ENCODE measurements around the gene SH3BP4. TPM values are rescaled to one million over a fixed set of nuclear protein-coding genes. Genes with fewer than 3 reads are reported as not detected.

Gene SH3BP4
- total and polyA plus RNA-seq, 2 of the 13 experiments (the other 11 are each of a cell fraction or from before 2014, with no cell fraction given), result 34.6 to 99.1 TPM

DNA sequence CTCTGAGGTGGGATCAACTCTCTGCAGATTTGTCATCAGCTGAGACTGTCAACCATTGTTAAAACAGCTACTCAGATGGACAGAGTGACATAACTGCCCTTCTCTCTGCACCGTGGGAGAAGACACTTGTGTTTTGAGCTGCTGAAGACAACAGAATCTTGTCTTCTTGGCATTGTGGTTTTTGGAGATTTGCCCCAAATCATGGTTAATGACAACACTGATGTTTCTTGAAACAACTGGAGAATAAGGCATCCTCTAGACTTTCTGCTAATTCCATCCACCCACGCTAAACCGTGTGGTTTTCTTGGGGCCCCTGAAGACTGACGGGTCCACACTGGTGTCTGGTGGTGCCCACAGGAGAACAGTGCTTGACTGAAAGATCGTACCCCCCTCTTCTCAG is 39.5 kb downstream of the SH3BP4 start:
- Histone ChIP-seq H3K36me3 (replicated peaks in 1 of 2; ENCODE audit: control insufficient read depth in 1 of 2, insufficient read depth in 2 of 2, low read length in 2 of 2) (peaks cover 10 to 71% of the 10 kb centered on the region in 2 experiments; a peak in 4 of 5 replicates), H3K4me2 (ENCODE audit: low read depth, low read length) (no peak overlapping the region), H3K27ac (ENCODE audit: extremely low read length, insufficient read depth, low read length) (no peak overlapping the region), H3K4me3 (replicated peaks in 1 of 3; ENCODE audit: insufficient read depth in 1 of 3, low read depth in 2 of 3, low read length in 3 of 3) (no peak overlapping the region), H3K27me3 (ENCODE audit: control insufficient read depth in 1 of 2, insufficient read depth in 2 of 2, low read length in 2 of 2) (no peaks in the 10 kb centered on the region), H2AFZ (ENCODE audit: low read length) (no peak overlapping the region), H3K9me3 (ENCODE audit: low read length) (no peaks in the 10 kb centered on the region), H3K4me1 (ENCODE audit: insufficient read depth, low read length) (peaks cover 97% of the 10 kb centered on the region), H4K20me1 (ENCODE audit: insufficient read depth, low read length) (peaks cover 95% of the 10 kb centered on the region), H3K79me2 (ENCODE audit: insufficient read depth, low read length) (peaks cover 100% of the 10 kb centered on the region), H3K9ac (ENCODE audit: insufficient read depth, low read depth, low read length) (no peak overlapping the region)
- intact Hi-C loops (cut with micrococcal nuclease; ENCODE audit: unreplicated experiment) (no loop called here), in situ Hi-C loops (cut with HindIII; ENCODE audit: extremely low pct_ligation_motif_present, low pct_unique_long_range_greater_than_20kb) (no loop called here)
- BruUV-seq (replicated peaks), result no TSS peak
- FAIRE-seq (no peak), ATAC-seq (no peak), DNase-seq (ENCODE audit: low spot score) (no peak)
- ChIA-PET POLR2A (interaction anchor here (1.3 to 3.1 kb wide), 2 partner anchors 10 to 14 kb away, joined by 4 to 17 read pairs; no protein-coding TSS in a partner anchor), CTCF (ENCODE audit: low intra/inter-chr PET ratio, low total read pairs) (no interaction called here)
- WGBS (ENCODE audit: low lambda C conversion rate), result 91% methylated on average over 5 of the region's 5 CpGs
- TF ChIP-seq, protein P1, sequence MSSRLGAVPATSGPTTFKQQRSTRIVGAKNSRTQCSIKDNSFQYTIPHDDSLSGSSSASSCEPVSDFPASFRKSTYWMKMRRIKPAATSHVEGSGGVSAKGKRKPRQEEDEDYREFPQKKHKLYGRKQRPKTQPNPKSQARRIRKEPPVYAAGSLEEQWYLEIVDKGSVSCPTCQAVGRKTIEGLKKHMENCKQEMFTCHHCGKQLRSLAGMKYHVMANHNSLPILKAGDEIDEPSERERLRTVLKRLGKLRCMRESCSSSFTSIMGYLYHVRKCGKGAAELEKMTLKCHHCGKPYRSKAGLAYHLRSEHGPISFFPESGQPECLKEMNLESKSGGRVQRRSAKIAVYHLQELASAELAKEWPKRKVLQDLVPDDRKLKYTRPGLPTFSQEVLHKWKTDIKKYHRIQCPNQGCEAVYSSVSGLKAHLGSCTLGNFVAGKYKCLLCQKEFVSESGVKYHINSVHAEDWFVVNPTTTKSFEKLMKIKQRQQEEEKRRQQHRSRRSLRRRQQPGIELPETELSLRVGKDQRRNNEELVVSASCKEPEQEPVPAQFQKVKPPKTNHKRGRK (CRISPR knock-in tag; IDR thresholded peaks at IDR 0.05), result no peak
- no peak for TF ChIP-seq MAFG (CRISPR knock-in tag; IDR thresholded peaks at IDR 0.05)
- no peak for TF ChIP-seq NCOA5 (CRISPR knock-in tag; IDR thresholded peaks at IDR 0.05)
- TF ChIP-seq, protein P2, sequence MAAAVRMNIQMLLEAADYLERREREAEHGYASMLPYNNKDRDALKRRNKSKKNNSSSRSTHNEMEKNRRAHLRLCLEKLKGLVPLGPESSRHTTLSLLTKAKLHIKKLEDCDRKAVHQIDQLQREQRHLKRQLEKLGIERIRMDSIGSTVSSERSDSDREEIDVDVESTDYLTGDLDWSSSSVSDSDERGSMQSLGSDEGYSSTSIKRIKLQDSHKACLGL (CRISPR knock-in tag; IDR thresholded peaks at IDR 0.05), result no peak
- no peak for TF ChIP-seq SIX4 (CRISPR knock-in tag; IDR thresholded peaks at IDR 0.05)
- no peak for TF ChIP-seq DNMT3B (CRISPR knock-in tag; conservative IDR thresholded peaks at IDR 0.05)
- TF ChIP-seq ZZZ3 (CRISPR knock-in tag; IDR thresholded peaks at IDR 0.05; ENCODE audit: borderline replicate concordance), result no peak
- TF ChIP-seq ZNF878 (CRISPR knock-in tag; IDR thresholded peaks at IDR 0.05), result no peak
- no peak for TF ChIP-seq RBAK (CRISPR knock-in tag; IDR thresholded peaks at IDR 0.05)
- no peak for TF ChIP-seq ZIK1 (CRISPR knock-in tag; IDR thresholded peaks at IDR 0.05; ENCODE audit: borderline replicate concordance, low read depth)
- TF ChIP-seq HMGA1 (CRISPR knock-in tag; conservative IDR thresholded peaks at IDR 0.05), result no peak
- no peak for TF ChIP-seq NR1H2 (CRISPR knock-in tag; IDR thresholded peaks at IDR 0.05; ENCODE audit: borderline replicate concordance, low read depth)
- no peak for TF ChIP-seq ZNF644 (CRISPR knock-in tag; IDR thresholded peaks at IDR 0.05; ENCODE audit: low read depth)
- TF ChIP-seq, protein P3, sequence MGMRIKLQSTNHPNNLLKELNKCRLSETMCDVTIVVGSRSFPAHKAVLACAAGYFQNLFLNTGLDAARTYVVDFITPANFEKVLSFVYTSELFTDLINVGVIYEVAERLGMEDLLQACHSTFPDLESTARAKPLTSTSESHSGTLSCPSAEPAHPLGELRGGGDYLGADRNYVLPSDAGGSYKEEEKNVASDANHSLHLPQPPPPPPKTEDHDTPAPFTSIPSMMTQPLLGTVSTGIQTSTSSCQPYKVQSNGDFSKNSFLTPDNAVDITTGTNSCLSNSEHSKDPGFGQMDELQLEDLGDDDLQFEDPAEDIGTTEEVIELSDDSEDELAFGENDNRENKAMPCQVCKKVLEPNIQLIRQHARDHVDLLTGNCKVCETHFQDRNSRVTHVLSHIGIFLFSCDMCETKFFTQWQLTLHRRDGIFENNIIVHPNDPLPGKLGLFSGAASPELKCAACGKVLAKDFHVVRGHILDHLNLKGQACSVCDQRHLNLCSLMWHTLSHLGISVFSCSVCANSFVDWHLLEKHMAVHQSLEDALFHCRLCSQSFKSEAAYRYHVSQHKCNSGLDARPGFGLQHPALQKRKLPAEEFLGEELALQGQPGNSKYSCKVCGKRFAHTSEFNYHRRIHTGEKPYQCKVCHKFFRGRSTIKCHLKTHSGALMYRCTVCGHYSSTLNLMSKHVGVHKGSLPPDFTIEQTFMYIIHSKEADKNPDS (CRISPR knock-in tag; IDR thresholded peaks at IDR 0.05), result no peak

Data from HepG2 (cell line).